Measurements from ENCODE around the gene LHFPL6. TPM values are rescaled to one million over a fixed set of nuclear protein-coding genes. Genes with fewer than 3 reads are reported as not detected.

Gene LHFPL6
- total and polyA plus RNA-seq, 2 experiments from 2014 or later = 12.1 to 14.1 TPM

DNA sequence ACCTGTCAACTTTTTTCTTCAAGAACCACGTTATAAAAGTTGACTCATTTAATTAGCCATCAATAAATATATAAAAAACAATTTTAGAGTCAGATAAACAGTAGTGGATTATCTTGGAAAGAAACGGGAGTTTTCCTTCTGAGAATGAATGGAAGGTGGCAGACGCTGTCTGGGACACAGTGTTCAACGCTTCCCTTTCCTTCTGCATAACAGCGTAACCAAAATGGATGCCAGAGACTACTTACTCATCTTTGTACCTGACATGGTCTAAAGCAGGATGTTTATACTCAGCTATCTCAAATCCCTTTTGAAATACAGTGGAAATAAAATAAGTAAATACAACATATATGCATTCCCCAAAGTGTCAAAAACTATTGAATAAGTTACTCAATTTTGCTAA, 195.2 kb downstream of the LHFPL6 start:
- DNase-seq (ENCODE audit: low spot score) = no peak
- no peaks in the 10 kb centered on the region for H3K9me3 ChIP-seq (ENCODE audit: low read depth)
- H4K20me1 ChIP-seq (ENCODE audit: insufficient read depth, poor library complexity, severe bottlenecking) = no peaks in the 10 kb centered on the region
- H3K27me3 ChIP-seq = no peaks in the 10 kb centered on the region
- no peak overlapping the region for H2AFZ ChIP-seq
- no peak overlapping the region for H3K27ac ChIP-seq
- TF ChIP-seq EZH2phosphoT487 (IDR thresholded peaks at IDR 0.05; ENCODE audit: low read depth, severe bottlenecking, unreplicated experiment) (no peak), EZH2 (IDR thresholded peaks at IDR 0.05; ENCODE audit: borderline replicate concordance) (no peak)
- TF ChIP-seq, protein P1, sequence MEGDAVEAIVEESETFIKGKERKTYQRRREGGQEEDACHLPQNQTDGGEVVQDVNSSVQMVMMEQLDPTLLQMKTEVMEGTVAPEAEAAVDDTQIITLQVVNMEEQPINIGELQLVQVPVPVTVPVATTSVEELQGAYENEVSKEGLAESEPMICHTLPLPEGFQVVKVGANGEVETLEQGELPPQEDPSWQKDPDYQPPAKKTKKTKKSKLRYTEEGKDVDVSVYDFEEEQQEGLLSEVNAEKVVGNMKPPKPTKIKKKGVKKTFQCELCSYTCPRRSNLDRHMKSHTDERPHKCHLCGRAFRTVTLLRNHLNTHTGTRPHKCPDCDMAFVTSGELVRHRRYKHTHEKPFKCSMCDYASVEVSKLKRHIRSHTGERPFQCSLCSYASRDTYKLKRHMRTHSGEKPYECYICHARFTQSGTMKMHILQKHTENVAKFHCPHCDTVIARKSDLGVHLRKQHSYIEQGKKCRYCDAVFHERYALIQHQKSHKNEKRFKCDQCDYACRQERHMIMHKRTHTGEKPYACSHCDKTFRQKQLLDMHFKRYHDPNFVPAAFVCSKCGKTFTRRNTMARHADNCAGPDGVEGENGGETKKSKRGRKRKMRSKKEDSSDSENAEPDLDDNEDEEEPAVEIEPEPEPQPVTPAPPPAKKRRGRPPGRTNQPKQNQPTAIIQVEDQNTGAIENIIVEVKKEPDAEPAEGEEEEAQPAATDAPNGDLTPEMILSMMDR (IDR thresholded peaks at IDR 0.05; ENCODE audit: poor library complexity) = no peak
- WGBS (ENCODE audit: low lambda C conversion rate, missing lambda C conversion rate) = 67% methylated on average over 5 of the region's 5 CpGs
- no peaks in the 10 kb centered on the region for H3K9me2 ChIP-seq (replicated peaks; ENCODE audit: insufficient read depth)
- no peaks in the 10 kb centered on the region for H3K79me2 ChIP-seq
- H3K4me3 ChIP-seq = no peak overlapping the region
- no peaks in the 10 kb centered on the region for H3K36me3 ChIP-seq (replicated peaks; ENCODE audit: insufficient read depth, low read depth)
- H3K4me2 ChIP-seq = no peak overlapping the region
- no peaks in the 10 kb centered on the region for H3K4me1 ChIP-seq (ENCODE audit: insufficient read depth)

DNA sequence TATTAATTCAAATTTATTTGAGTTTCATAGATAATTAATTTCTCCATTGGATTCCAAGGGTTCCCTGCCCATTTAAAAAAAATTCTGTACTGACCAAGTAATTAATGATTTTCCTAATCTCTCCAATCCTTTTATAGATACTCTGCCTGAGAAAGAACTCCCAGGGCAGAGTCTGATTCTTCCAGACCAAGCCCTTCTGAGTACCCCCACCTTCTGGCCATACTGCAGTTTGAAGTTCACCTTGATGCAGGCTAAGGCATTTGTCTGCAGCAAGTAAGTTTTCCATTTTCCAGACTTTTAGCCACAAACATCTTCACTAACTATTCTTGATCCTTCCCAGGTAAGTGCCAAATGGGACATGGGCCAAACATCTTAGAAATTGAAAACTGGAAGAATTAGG, 195.9 kb downstream of the LHFPL6 start:
- no peak overlapping the region for H3K4me3 ChIP-seq
- no peaks in the 10 kb centered on the region for H4K20me1 ChIP-seq (ENCODE audit: insufficient read depth, poor library complexity, severe bottlenecking)
- no peak overlapping the region for H3K27ac ChIP-seq
- DNase-seq (ENCODE audit: low spot score) = no peak
- H3K9me3 ChIP-seq (ENCODE audit: low read depth) = no peaks in the 10 kb centered on the region
- TF ChIP-seq, protein P1 (IDR thresholded peaks at IDR 0.05; ENCODE audit: poor library complexity) = no peak
- TF ChIP-seq EZH2 (IDR thresholded peaks at IDR 0.05; ENCODE audit: borderline replicate concordance) (no peak), EZH2phosphoT487 (IDR thresholded peaks at IDR 0.05; ENCODE audit: low read depth, severe bottlenecking, unreplicated experiment) (no peak)
- H3K9me2 ChIP-seq (replicated peaks; ENCODE audit: insufficient read depth) = no peaks in the 10 kb centered on the region
- H2AFZ ChIP-seq = no peak overlapping the region
- H3K4me2 ChIP-seq = no peak overlapping the region
- H3K4me1 ChIP-seq (ENCODE audit: insufficient read depth) = no peaks in the 10 kb centered on the region
- no peaks in the 10 kb centered on the region for H3K36me3 ChIP-seq (replicated peaks; ENCODE audit: insufficient read depth, low read depth)
- no peaks in the 10 kb centered on the region for H3K27me3 ChIP-seq
- H3K79me2 ChIP-seq = no peaks in the 10 kb centered on the region

DNA sequence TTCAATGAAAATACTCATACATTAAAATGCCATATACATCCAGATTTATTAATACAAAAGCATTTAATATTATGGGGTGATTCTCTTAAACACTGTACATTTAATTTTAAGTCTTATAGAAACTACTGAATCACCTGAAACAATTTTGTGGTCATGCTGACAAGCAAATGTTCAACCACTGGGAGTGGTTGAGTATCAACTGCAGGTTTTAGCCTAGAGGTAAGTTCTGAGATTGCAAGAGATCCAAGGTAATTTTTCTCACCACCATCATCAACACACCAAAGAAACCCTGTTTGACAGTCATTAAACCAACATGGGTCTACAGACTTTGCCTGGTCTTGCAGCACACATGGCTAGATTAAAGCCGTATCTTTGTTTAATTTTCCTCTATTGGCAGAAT, 196.3 kb downstream of the LHFPL6 start:
- DNase-seq (ENCODE audit: low spot score) = no peak
- TF ChIP-seq EZH2phosphoT487 (IDR thresholded peaks at IDR 0.05; ENCODE audit: low read depth, severe bottlenecking, unreplicated experiment) = no peak
- TF ChIP-seq, protein P1 (IDR thresholded peaks at IDR 0.05; ENCODE audit: poor library complexity) = no peak
- TF ChIP-seq EZH2 (IDR thresholded peaks at IDR 0.05; ENCODE audit: borderline replicate concordance) = no peak
- no peak overlapping the region for H3K27ac ChIP-seq
- H3K4me3 ChIP-seq = no peak overlapping the region
- H3K79me2 ChIP-seq = no peaks in the 10 kb centered on the region
- no peak overlapping the region for H3K4me2 ChIP-seq
- WGBS (ENCODE audit: low lambda C conversion rate, missing lambda C conversion rate) = 81% methylated on average over 1 of the region's 1 CpG
- no peaks in the 10 kb centered on the region for H3K9me2 ChIP-seq (replicated peaks; ENCODE audit: insufficient read depth)
- H3K4me1 ChIP-seq (ENCODE audit: insufficient read depth) = no peaks in the 10 kb centered on the region
- no peaks in the 10 kb centered on the region for H3K9me3 ChIP-seq (ENCODE audit: low read depth)
- no peaks in the 10 kb centered on the region for H4K20me1 ChIP-seq (ENCODE audit: insufficient read depth, poor library complexity, severe bottlenecking)
- no peak overlapping the region for H2AFZ ChIP-seq
- H3K36me3 ChIP-seq (replicated peaks; ENCODE audit: insufficient read depth, low read depth) = no peaks in the 10 kb centered on the region
- H3K27me3 ChIP-seq = no peaks in the 10 kb centered on the region

All from hepatocyte (in vitro differentiated cells).